SK-N-MC (cell line): ENCODE data around the gene SALL1.

Source experiments
- DNase-seq: peaks from one replicate; pipeline ENCODE4 v3.0.0-alpha.2; 2011; ENCODE audit warnings: low read depth, low spot score
- H3K27ac ChIP-seq: fragments of 200-600 bp; sonication (generic); 2 replicates; pipeline ENCODE4 v1.5.1; 2016; ENCODE audit warnings: mixed run types
- H3K36me3 ChIP-seq: fragments of 200-600 bp; sonication (generic); 2 replicates; pipeline ENCODE4 v1.6.1; 2017; ENCODE audit warnings: antibody characterized with exemption, low read length, mixed read lengths; ENCODE audit not compliant: insufficient read depth
- H3K4me3 ChIP-seq: fragments of 200-600 bp; sonication (generic); 2 replicates; pipeline ENCODE4 v1.5.1; 2016
- H3K9ac ChIP-seq: fragments of 200-600 bp; sonication (generic); 2 replicates; pipeline ENCODE4 v1.8.0; 2017; ENCODE audit warnings: mixed run types, mixed read lengths; ENCODE audit not compliant: insufficient read length
- H3K9me3 ChIP-seq: fragments of 200-600 bp; sonication (generic); 2 replicates; pipeline ENCODE4 v1.6.1; 2017; ENCODE audit warnings: low read depth, mild to moderate bottlenecking, antibody characterized with exemption, low read length, moderate library complexity, mixed read lengths
- EZH2 ChIP-seq: fragments of 200-600 bp; sonication (generic); IDR thresholded peaks from one replicate; pipeline ENCODE4 v1.6.1; 2017; ENCODE audit warnings: antibody characterized with exemption
- FOXP2 ChIP-seq: optimal IDR thresholded peaks from 2 replicates; pipeline ENCODE3; 2011; ENCODE audit warnings: mild to moderate bottlenecking, moderate library complexity; ENCODE audit not compliant: insufficient read depth; ENCODE audit errors: extremely low read length, control extremely low read depth
- POLR2AphosphoS5 ChIP-seq: IDR thresholded peaks from 2 replicates; pipeline ENCODE4 v1.6.1; 2012; ENCODE audit warnings: mild to moderate bottlenecking, low read depth, low read length, borderline replicate concordance

Gene SALL1

GRCh38 chr16:51138178-51138577 lies 12.9 kb downstream of the SALL1 start:
- no peak for DNase-seq
- Histone ChIP-seq H3K27ac (no peak overlapping the region), H3K36me3 (no peaks in the 10 kb centered on the region), H3K9me3 (no peaks in the 10 kb centered on the region), H3K4me3 (no peak overlapping the region), H3K9ac (no peak overlapping the region)
- TF ChIP-seq FOXP2 (no peak), EZH2 (no peak), POLR2AphosphoS5 (no peak)

- TF ChIP-seq POLR2AphosphoS5 (no peak), FOXP2 (no peak), EZH2 (no peak)
- Histone ChIP-seq H3K4me3 (no peak overlapping the region), H3K9ac (no peak overlapping the region), H3K27ac (no peak overlapping the region), H3K9me3 (no peaks in the 10 kb centered on the region), H3K36me3 (no peaks in the 10 kb centered on the region)
- no peak for DNase-seq
These were observed 14.0 kb downstream of the SALL1 start for GRCh38 chr16:51137097-51137496.

DNA sequence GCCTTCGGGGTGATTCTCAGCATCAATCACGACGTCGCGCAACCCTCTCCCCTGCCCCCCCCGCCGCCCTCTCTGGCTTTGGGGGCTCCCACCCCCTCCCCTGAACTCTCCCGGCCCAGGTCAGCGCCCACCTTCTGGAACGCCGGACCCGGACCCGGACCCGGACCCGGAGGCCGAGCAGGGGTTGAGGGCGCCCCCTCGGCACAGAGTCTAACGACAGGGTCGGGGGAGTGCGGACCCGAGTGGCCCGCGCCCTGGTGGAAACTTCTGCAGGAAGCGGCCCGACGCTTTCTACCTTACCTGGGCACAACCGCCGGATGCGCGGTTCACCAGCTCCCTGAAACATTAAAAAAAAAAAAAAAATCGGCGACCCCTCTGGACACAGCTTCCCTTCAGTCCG lies 16.2 kb downstream of the SALL1 start:
- Histone ChIP-seq H3K27ac (no peak overlapping the region), H3K36me3 (no peaks in the 10 kb centered on the region), H3K9me3 (no peaks in the 10 kb centered on the region), H3K9ac (no peak overlapping the region), H3K4me3 (no peak overlapping the region)
- no peak for TF ChIP-seq POLR2AphosphoS5
- no peak for TF ChIP-seq FOXP2
- no peak for TF ChIP-seq EZH2
- DNase-seq: no peak

DNA sequence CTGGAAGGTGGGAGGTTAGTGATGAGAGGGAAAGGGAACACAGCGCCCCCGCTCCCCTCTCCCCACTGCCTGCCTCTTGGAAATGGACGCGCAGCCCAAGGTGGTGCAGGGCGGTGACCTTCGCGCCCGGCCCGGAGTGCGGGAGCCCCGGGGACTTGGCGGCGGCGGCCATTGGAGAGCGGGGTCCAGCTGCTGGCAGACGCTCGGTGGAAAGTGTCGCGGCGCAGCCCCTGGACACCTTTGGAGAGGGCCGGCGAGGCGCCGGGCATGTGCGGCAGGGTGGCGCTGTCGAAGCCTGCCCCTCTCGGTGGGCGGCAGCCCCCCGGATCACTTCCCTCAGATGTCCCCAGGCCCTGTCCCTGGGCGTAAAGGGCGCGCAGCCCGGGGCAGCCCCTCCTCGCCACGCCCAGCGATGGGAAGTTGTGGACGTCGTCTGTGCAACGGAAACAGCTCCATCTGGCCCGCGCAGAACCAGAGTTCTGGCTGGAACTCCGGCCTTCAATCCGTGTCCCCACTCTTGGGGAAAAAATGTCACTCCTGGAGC lies 16.7 kb downstream of the SALL1 start:
- Histone ChIP-seq H3K9me3 (no peaks in the 10 kb centered on the region), H3K27ac (no peak overlapping the region), H3K9ac (no peak overlapping the region), H3K4me3 (no peak overlapping the region), H3K36me3 (no peaks in the 10 kb centered on the region)
- no peak for DNase-seq
- no peak for TF ChIP-seq POLR2AphosphoS5
- TF ChIP-seq EZH2: no peak
- TF ChIP-seq FOXP2: no peak

- no peak for DNase-seq
- no peak overlapping the region for H3K9ac ChIP-seq
- H3K9me3 ChIP-seq: no peaks in the 10 kb centered on the region
- TF ChIP-seq POLR2AphosphoS5 (no peak), EZH2 (no peak), FOXP2 (no peak)
- no peaks in the 10 kb centered on the region for H3K36me3 ChIP-seq
- H3K27ac ChIP-seq: no peak overlapping the region
- no peak overlapping the region for H3K4me3 ChIP-seq
These were observed 17.4 kb downstream of the SALL1 start for GRCh38 chr16:51133688-51134087.

DNA sequence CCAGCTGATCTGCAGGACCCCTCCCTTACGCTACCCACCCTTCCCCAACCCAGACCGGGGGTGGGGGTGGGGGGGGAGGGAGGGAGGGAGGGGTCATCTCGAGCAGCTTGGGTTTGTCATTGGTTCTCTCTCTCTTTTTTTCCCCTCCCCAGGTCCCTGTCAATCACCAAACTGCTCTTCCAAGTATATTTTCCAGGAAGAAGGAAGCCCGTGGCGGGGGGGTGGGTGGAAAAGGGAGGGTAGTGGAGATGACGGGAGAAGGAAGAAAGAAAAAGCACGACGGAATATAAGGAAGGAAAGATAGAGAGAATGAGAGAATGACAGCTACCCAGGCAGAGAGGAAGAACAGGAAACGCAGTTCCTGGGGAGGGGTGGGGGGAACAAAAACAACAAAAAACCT lies 17.9 kb downstream of the SALL1 start:
- no peaks in the 10 kb centered on the region for H3K36me3 ChIP-seq
- DNase-seq: no peak
- no peaks in the 10 kb centered on the region for H3K9me3 ChIP-seq
- no peak overlapping the region for H3K4me3 ChIP-seq
- H3K9ac ChIP-seq: no peak overlapping the region
- TF ChIP-seq POLR2AphosphoS5: no peak
- no peak for TF ChIP-seq EZH2
- no peak for TF ChIP-seq FOXP2
- no peak overlapping the region for H3K27ac ChIP-seq

GRCh38 chr16:51132490-51133115 lies 18.5 kb downstream of the SALL1 start:
- Histone ChIP-seq H3K4me3 (no peak overlapping the region), H3K9me3 (no peaks in the 10 kb centered on the region), H3K9ac (no peak overlapping the region), H3K27ac (no peak overlapping the region), H3K36me3 (no peaks in the 10 kb centered on the region)
- TF ChIP-seq FOXP2 (no peak), POLR2AphosphoS5 (no peak), EZH2 (no peak)
- no peak for DNase-seq

- no peaks in the 10 kb centered on the region for H3K9me3 ChIP-seq
- no peak overlapping the region for H3K27ac ChIP-seq
- no peak overlapping the region for H3K9ac ChIP-seq
- no peaks in the 10 kb centered on the region for H3K36me3 ChIP-seq
- DNase-seq: no peak
- TF ChIP-seq FOXP2: no peak
- TF ChIP-seq POLR2AphosphoS5: no peak
- TF ChIP-seq EZH2: no peak
- no peak overlapping the region for H3K4me3 ChIP-seq
These were observed 19.5 kb downstream of the SALL1 start for GRCh38 chr16:51131619-51132018.

DNA sequence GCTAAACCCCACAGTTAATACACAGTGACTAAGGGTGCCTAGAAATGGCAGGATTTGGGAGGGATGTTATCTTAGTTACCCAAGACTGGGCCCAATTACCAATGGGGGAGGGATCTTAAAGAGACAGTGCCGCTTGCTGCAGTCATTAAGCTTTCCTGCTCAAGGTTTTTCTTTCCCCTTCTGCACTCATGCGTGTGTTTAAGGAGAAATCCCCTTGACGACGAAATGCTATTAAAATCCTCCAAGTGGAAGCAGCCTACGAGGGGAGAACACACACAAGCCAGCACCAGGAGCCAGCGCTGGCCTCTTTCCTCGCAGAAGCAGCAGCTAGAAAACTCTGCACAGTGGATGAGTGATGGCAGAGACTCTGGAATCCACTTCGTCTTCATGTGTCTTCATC lies 22.0 kb downstream of the SALL1 start:
- Histone ChIP-seq H3K9me3 (no peaks in the 10 kb centered on the region), H3K9ac (no peak overlapping the region), H3K27ac (no peak overlapping the region), H3K36me3 (no peaks in the 10 kb centered on the region), H3K4me3 (no peak overlapping the region)
- no peak for DNase-seq
- no peak for TF ChIP-seq POLR2AphosphoS5
- TF ChIP-seq EZH2: no peak
- TF ChIP-seq FOXP2: no peak
